Activated T-cell treated with anti-CD3 and anti-CD28 coated beads for 24 hours (primary cell): Measurements from ENCODE around the gene FAR2.
"Not testable (repeated sequence)": the region's sequence is repeated elsewhere in the genome, so short reads cannot be mapped to it uniquely, and the experiment has no call there.

ENCODE experiments used
- DNase-seq: peaks from one replicate; pipeline ENCODE4 v3.0.0-alpha.2; 2020; ENCODE audit warnings: low read depth

FAR2 gene

DNA sequence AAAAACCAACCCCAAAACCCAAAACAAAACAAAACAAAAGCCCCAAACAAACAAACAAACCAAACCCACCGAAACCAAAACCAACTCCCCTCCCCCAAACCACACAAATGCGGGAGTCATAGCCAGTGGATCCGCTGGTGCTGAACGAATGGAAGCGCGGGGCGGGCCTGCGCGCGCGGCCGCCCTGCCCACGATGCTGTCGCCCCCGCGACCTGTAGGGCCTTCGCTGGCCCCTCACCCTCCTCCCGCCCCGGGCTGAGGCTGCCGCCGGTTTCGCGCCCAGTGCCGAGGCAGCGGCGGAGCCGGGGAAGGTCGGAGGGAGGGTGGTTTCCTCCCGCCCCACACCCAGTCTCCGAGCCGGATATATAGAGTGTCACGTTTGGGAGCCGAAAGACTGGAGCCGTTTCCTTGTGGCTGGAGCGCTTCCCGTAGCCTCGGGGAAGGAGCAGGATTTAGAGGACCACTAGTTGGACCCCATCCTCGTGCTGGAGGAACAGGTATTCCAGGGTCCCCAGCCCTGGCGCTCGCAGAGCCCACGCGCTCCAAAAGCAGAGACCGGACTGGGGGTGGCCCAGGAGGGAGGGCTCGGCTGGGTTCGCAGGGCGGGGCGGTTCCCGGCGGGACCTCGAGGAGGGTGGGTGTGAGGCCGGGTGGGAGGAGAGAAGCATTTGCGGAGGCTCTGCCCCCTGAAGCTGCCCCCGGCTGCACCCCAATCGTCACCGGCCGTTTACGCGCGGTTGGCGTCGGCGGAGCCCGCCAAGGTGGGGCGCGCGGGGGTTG is at the start of gene FAR2:
Gene FAR2 (plus strand): TSS at position 368 of the 780 bp plus-strand sequence. CDS start 121,172 bp downstream, outside the sequence.
- peak; percentile 23 for DNase-seq

DNA sequence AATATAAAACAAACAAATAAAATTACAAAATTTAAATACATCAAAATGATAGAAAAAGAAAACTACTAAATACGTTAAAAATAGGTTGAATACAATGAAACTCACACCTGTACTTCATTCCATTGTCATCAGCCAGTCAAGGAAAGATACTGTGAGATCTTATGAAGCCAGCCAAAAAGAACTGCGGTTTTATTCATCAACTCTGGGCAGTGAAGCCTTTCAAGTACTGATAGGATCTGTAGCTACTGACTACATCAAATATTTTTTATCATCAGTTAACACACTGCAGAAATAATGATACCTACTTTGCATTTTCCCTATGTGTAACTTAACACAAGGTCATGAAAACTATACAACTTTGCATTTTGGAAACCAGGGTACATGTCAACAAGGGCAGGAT is 46.3 kb upstream of the FAR2 start:
- no peak for DNase-seq

DNA sequence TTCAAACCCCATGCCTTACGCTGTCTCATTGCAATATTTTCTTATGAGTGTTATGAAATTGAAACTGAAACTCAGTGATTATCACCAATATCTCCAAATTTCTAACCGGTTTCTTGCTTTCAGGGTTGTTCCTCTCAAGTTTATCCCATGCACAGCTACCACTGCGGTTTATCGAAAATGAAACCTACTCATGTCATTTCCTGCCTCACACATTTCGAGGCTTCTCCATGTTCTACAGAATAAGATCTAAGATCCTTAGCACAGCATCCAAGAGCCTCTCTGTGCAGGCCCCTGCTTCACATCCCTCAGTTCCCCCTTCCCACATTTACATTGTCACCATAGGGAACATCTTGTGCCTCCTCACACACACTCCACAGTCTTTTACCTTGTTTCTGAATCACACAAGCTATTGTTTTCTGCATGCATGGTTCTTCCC is 45.5 kb upstream of the FAR2 start:
- peak; percentile 36 for DNase-seq

DNA sequence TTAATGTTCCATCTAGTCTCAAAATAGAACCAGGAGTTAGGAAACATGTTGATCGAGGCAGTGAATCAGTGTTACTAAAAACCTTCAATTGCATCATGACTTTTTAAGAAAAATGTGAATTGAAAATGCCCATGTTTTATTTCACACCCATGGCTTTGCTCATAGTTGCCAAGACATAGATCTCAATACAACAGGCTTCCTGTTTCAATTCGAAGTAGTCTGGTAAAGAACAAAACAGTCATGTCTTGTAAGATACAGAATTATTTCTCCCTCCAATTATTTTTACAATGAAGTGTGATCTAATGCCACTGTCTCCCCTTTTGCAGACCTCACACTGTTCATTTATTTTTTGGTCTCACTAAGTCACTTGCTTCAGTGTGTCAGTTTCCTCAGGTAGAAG is 44.6 kb upstream of the FAR2 start:
- no peak for DNase-seq

DNA sequence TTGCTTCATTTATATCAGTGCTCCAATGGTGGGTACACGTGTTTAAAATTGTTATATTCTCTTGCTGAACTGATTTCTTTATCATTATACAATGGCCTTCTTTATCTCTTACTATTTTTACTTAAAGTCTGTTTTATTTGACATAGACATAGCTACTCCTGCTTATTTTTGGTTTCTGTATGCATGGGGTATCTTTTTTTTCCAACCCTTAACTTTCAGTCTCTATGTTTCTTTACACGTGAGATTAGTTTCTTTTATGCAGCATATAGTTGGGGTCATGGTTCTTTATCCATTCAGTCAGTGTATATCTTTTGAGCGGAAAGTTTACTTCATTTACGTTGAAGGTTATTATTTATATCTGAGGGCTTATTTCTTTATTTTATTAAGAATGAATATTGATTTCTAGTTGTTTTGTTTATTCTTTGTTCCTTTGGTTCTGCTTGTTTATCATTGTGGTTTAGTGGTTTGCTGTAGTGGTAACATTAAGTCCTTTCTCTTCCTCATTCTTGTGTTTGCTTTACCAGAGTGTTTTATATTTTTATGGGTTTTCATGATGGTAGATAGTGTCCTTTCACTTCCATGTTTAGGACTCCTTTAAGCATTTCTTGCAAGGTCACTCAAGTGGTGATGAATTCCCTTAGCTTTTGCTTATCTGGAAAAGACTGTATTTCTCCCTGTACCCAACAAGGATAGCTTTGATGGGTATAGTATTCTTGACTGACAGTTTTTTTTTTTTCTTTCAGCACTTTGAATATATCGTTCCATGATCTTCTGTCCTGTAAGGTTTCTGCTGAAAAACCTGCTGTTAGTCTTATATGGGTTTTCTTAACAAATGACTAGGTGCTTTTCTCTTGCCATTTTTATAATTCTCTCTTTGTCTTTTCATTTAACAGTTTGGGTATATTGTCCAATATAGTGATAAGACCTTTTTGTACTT is 38.3 kb upstream of the FAR2 start:
- no peak for DNase-seq

DNA sequence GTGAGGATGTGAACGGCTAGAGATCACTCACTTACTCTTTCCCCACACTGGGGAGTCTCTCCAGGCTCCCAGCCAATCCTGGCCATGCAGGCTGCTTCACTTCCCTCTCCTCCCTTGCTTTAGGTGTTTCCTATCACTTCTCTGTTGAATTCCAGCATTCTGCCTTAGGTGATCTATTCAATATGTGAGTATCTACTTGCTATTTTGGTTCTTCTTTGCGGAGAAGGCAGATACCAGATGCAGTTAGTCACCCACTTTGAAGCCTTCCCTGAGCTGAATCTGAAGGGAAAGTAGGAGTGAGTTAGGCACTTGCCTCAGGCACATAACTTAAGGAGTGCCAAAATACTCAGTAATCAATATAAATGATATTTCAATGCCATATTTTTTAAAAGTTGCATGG is 36.0 kb upstream of the FAR2 start:
- DNase-seq = no peak

DNA sequence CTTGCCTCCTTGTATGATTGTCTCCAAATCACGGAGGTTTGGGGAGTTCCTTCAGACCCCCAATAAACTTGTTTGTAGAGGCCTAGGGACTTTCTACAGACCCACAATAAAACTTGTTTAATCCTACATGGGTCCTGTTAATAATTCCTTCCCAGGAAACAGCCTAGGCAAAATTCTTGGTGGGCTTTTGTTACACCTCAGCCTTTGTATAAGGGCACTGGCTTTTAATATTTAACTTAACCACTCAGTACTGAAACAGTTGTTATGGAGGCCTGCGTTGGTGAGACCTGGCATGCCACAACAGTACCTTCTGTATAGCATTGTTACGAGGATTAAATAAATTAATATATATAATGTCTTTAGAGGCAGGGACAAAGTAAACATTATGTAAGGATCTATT is 32.7 kb upstream of the FAR2 start:
- DNase-seq = no peak

DNA sequence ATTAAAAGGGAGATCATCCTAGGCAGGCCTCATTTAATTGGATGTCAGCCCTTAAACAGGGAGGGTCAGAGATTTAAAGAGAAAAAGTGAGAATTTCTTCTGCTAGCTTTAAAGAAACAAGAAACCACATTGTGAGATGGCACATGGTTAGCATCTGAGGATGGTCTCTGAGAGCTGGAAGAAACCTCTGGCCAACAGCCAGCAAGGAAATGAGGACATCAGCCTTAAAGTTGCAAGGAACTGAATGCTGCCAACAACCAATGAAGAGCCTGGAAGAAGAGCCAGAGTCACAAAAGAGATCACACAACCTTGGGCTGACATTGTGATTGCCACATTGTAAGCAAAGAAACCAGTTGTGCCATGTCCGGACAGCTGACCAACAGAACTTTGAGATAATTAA is 17.5 kb upstream of the FAR2 start:
- DNase-seq = no peak

DNA sequence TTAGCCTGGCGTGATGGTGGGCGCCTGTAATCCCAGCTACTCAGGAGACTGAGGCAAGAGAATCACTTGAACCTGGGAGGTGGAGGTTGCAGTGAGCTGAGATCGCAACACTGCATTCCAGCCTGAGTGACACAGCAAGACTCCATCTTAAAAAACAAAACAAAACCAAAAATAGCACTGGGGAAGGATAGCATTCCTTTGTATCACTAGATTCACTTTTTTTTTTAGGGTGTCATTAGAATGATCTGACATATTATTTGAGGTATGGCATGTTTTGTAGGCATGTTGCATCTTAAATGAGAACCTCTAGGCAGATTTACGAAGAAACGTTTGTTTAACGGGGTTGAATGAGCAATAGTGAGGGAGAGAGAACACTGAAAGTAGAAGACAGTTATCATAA is 16.8 kb upstream of the FAR2 start:
- DNase-seq = no peak

DNA sequence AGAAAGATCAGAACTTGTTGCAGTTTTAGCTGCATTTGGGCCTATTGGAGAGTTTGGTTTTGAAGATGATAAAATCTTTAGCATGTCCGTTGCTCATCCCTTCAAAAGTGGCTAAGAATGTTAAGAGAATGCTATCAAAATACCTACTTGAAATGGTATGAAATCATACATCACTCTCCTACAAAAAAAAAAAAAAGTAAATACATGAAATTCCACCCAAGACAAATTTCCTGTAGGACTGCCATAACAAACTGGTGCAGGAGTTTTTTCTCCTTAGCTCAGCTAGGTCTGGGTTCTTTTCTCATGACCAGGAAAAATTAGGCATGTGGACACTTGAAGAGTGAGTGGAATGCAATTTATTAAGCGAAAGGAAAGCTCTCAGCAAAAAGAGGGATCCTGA is 15.9 kb upstream of the FAR2 start:
- no peak for DNase-seq

DNA sequence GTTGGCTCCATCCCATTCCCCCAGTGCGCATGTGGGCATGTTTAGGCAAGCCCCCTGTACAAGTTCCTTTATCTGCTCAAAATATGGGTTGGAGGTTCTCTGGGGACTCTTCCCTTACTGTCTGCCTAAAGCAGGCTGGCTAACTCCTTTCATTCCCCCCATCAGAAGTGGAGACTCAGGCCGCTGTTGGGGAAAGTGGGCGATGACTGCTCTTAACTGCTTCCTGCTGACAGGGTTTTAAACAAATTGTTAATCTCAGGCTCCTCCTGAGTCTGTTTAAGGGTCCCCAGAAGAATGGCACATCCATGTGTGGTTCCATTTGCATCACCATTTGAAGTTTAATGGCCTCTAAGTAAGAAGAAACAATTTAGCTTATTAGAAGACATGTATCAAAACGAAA is 15.4 kb upstream of the FAR2 start:
- no peak for DNase-seq

DNA sequence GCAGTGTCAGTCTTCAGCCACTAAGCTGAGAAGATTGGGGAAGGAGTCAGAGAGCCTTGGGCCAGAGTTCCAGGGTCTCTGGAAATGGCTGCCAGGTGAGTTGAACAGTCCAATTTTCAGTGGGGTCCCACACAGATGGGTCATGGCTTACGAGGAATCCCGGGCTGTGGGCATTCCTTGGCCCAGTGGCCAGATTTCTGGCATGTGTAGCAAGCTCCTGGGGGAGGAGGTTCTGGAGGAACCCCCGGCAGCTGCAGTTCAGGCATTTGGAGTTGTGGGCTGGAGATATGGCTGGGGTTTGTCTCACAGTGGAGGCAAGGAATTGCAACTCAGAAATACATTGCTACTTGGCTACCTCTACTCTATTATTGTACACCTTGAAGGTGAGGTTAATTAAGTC is 10.8 kb upstream of the FAR2 start:
- not testable (repeated sequence) for DNase-seq

DNA sequence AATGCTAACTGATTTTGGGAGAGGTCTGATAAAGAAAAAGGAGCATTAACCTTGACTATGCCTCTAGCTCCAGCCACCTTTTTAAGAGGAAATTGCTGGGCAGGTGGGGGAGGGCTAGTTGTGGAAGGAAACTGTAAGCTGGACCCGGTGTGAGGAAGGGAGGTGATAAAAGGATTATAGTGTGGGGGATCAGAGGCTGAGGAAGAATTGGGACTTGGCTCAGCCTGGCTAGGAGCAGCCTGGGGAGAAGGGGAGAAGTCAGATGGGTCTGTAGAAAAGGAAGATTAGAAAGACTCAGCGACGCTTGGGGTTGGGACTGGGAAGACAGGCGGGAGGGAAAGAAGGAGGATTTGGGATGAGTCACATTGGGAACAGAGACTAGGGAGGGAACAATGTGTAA is 10.2 kb upstream of the FAR2 start:
- DNase-seq = not testable (repeated sequence)

DNA sequence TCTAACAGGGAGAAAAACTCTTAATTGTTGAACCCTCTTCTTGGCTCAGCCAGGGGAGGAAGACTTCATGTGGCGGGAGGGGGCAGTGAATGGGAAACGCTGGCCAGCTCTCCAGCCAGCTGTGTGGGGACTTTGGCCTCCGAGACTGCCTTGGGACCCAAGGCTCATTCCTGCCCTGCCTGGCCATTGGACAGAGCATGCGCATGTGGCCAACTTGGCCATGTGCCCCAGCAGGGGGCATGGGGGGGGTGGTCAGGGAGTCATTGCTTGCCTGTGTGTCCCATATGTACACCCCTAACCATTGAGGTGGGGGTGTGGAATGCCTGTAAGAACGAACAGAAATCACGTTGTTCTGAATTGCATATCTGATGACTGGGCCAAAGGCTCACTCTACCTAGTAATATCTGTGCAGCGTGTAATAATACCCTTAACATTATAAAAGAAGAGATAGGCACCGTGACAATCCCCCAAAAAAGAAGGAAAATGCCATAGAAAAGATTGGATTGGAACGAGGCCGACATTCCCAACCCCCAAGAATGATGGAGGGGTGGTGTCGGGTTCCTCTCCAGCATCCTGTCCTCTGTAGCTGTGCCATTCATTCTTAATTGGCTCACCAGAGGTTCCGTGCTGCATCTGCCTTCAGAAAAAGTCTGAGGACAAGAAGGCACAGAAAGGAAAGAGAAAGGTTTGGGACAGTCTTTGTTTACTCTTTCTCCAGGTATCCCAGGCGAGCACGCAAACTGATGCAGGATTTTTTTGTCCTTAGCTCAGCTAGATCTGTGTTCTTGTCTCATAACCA is 3.5 kb upstream of the FAR2 start:
- no peak for DNase-seq

DNA sequence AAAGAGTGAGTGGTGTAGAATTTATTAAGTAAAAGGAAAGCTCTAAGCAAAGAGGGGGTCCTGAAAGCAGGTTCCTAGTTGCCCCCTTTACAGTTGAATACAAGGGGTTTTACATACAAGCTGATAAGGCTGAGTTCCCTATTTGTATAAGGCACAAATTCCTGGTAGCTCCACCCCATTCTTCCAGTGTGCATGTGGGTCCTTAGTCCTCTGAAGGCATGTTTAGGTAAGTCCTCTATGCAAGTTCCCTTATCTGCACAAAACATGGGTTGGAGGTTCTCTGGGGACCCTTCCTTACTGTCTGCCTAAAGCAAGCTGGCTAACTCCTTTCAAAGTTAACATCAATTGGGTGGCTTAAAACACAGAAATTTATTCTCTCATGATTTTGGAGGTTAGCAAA is 2.9 kb upstream of the FAR2 start:
- DNase-seq = no peak

DNA sequence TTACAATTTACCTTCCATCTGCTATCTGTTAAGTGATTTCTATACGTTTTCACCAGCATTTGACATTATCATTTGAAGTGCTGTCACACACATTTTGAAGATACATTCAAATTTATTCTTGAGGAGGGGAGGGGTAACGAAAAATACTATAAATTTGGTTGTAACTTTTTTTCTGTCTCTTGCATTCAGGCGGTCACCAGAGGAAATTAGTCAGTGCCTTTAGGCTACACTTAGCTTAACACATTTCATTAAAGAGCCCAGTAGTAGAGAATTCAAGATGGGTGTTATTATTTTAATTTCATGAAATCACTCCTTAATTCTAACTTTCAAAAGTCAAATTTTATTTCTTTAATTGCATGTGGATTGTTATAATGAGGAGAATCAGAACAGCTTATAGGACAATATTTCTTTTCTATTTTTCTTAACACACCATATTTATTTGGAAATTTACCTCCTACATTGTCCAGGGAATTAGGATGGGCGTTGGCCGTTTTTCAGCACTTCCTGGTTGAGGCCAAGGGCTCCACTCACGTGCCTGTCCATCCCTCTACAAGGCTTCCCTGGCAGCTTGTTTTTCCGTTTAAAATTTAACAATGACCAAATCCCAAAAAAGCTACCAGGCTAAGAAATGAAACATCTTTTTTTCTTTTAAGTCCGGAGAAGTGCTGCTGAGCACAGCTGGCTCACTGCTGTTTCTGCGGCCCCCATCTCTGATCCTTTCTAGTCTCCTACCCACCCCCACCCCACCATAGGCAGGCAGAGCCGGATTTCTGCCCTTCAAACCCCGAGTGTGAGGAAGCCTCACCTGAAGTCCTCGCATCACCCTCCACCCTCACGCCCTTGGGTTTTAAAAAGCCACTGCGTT is 1.1 kb upstream of the FAR2 start:
- no peak for DNase-seq

DNA sequence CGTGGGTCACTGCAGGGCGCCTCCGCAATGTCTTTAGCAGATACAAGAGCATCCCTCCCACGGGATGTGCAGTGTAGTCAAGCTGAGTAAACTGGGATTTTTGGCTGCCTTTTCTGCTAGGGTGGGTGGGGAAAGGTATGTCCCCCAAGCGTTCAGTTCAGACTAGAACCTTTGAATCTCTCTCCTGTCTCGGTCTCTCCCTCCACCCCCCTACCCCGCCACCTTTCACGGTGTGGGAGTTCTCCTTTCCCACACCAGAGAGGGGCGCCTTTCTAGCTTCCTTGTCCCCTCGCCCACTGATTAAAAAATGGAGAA is 525 bp upstream of the FAR2 start:
- no peak for DNase-seq

DNA sequence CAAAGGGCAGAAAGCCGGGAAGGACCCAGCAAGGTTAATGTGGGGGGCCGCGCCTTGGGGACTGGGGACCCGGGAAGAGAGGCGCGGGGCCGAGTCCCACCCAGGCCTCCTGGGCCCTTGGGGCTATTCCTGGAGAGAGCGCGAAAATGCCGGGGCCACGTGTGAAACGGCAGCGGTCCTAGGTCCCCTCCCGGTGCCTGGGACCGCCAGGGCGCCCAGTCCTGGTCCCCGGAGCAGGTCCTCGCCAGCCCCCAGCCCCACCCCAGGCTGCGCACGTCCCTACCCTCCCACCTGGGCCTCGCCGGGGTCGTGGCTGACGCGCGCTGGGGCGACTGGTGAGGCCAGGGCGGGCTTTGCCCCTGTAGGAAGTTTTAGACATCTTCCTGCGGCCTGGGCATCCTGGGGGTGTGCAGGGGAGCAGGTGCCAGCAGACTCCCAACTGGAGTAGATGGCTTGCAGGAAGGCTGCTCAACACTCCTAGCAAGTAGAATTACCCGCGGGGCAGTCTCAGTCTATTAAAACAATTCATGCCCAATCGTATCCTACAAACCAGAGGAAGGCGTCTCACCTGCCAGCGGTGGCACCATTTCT is 708 bp downstream of the FAR2 start:
- DNase-seq = no peak

DNA sequence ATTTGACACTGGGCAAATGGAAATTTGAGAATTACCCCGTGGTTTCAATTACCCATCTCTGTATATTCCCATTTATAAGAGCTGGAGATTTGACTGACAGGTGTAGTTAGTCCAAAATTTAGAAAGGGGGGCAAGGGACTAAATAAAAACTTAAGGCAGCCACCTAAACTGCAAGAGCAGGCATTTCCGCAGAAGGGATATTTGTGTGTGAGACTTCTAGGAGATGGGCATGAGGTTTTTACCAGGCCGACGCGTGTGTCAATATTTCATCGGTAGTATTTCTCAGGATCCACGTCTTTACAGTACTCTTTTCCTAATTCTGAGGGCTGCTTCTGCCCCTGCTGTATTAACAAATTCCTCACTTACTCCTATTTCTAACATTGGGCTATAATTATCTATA is 1.4 kb downstream of the FAR2 start:
- no peak for DNase-seq

DNA sequence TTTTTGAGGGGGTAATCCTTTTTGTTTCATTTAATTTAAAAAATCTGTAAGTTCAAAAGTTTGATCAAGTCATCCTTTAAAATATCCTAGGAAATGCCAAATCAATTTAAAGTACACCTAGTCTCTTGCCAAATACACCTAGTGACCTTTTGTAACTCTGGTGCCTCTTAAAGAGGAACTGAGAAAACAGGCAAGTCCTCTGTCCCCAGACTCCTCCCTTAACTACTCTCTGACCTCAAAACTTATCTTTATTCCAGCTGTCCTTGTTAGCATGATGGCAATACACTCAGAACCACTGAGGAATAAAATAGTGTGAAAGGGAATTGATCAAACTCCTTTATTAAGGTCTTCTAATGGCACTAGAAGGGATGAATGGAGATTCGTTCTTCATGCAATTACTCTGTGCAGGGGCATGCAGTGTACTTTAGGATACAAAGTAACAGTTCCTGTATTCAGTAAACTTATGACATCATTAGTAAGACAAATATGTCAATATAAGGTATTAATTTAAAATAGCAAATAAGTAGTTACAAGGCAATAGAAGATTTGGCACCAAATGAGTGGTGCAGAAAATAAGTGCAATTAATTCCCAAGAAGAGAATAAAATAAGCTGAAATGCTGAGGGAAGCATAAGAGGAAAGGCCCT is 3.3 kb downstream of the FAR2 start:
- no peak for DNase-seq
